GM21786 (cell line): Measurements from ENCODE around the gene REEP1.

Source experiments
- ATAC-seq: cut with Tn5 transposase; IDR thresholded peaks from one replicate; pipeline ENCODE4 v1.9.1; 2021; ENCODE audit not compliant: unreplicated experiment

The REEP1 gene

DNA sequence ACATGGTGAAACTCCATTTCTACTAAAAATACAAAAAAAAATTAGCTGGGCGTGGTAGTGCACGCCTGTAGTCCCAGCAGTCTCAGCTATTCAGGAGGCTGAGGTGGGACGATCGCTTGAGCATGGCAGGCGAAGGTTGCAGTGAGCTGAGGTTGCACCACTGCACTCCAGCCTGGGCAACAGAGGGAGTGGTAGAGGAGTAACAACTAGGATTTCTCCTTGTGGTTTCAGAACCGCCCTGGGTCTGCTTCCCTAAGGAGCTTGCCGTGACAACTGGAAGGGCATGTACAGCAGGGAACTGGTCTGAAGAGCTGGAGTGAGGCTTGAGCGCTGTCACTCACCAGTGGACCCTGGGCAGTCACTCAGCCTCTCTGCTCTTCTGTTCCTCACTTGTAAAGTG is 29.1 kb downstream of the REEP1 start:
- no peak for ATAC-seq

DNA sequence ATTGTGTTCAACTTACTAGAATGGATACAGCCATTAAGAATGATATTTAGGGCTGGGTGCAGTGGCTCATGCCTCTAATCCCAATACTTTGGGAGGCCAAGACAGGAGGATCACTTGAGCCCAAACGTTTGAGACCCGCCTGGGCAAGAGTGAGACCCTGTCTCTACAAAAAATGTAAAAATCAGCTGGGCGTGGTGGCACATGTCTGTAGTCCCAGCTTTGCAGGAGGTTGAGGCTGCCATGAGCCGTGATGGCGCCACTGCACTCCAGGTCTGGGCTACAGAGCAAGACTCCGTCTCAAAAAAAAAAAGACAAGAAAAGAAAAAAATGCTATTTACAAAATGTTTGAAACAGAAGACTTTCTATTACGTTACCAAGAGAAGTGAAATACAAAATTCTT is 30.0 kb downstream of the REEP1 start:
- ATAC-seq: no peak

DNA sequence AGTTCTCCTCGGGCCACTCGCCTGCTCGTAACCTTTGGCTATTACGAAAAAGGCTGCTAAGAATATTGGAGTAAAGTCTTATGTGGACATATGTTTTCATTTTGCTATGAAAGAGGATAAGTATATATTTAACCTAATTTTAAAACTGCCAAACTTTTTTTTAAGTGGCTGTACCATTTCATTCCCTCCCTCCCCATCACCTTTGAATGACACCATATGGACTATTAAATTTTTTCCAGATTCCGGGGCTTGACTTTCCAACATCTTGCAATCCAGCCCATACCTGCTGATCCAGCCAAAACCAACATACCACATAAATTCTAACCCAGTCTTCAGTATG is 31.5 kb downstream of the REEP1 start:
- ATAC-seq: no peak

DNA sequence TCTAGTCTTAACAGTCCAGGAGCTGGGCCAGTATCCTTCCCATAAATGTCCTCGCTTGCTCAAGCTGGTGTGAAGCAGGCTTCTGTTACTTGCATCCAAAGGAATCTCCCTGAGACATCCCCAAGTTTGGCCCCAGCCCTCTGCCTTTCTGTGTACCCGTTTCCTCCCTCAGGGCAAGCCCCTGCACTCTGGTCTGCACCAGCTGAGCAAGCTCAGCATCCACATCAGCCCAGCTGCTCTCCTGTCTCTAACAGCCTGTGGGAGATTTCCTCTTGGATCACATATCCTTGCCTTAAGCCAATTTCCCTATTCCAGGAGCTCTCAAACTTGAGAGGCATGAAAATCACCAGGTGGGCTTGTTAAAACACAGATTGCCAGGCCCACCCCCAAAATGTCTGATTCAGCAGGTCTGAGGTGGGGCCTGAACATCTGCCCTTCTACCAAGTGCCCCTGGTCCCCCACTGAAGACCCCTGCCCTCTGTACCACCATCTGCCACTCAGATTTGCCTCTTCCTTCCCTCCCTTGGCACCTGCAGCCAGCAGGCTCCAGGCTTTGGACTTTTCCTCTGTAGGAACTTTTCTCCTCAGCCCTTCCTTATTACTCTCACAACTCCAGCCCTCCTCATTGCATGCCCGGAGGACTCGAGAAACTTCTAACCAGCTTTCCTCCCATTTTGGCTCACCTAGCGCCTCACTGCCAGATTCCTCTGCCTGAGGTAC is 32.1 kb downstream of the REEP1 start:
- ATAC-seq: no peak

DNA sequence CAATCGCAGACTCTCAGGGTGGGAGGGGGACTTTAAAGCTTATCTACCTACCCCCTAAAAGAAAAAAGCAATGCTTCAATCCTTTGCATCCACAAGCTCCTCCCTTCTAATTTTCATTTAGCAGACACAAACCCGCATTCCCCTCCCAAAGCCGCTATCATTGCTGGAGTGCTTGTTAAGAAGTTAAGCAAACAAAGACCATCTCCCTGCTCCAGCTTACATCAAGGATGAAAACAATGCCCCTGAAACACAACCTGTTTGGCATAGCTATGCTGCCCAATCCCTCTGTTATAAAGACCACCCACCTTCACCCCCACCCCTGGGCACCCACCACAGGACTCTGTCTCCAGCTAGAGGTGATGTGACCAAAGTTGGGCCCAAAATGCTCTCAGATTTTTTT is 33.0 kb downstream of the REEP1 start:
- ATAC-seq: no peak

DNA sequence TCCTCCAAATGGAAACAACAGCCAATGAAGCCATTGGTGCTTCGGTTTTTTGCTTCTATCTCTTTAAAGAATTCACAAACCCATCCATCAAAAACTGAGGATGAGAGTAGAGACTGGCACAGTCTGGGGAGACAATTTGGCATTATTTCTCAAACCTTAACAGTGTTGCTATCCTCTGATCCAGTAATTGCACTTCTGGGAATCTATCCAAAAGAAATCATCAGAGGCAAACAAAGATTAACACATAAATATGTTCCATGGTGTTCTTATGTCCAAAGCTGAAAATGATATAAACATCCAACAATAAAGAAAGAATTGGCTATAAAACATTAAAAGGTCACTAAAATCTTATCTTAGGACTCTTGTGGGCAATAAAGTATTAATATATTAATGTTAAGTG is 35.1 kb downstream of the REEP1 start:
- ATAC-seq: no peak

DNA sequence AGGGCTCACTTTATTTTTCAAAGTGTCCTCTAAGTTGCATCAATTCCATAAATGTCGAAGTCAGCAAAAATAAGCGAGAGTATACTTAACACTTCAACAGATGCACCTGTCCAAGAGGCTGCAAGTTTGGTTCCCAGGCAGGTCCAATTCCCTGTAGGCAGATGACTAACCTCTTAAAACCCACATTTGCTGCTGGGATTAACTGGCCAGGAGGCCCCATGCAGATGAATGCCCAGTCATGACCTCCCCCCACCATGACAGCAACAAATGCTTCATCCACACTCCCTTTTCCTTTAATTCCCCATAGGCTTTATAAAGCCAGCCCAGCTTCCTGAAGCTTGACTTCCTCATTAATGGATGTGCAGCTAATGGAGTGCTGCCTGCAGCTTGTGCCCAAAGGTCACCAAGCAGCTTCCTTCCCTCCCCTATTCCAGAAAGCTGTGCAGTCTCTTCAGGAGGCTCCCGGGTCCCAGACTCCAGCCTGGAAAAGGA is 35.7 kb downstream of the REEP1 start:
- ATAC-seq: no peak

DNA sequence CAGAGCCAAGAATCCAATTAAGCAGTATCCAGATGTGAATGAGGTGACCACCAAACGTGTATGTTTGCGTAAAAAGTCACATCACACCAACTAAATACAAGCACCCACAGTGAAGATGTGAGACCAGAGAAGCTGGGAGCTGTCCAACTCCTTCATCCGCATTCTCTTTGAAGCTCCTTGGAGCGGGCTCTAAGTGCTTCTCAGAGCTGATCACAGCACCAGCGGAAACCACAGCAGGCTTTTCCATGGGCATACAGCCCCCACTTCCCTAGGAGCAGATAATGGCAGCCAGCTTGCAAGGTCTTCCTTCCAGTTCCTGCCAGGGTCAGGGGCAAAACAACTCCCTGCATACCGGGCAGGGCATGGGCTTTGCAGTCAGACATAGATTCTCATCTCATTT is 36.4 kb downstream of the REEP1 start:
- ATAC-seq: no peak

DNA sequence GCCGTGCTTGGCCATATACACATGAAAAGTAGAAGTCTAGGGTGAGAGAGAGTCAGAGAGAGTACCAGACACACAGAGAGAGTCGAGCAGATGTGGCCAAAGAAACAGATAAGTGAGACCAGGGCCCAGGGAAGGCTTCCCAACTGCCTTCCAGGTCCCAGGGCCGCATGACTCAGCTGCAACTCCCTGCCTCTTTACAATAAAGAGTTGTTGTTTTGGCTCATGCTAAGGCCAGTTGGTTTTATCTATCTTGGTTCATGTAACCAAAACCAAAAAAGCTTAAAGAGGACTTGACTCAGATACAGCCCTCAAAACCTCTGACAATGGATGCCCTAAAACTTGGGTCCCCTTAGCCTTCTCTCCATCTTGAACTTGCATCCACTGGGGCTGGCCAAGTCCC is 36.9 kb downstream of the REEP1 start:
- no peak for ATAC-seq

DNA sequence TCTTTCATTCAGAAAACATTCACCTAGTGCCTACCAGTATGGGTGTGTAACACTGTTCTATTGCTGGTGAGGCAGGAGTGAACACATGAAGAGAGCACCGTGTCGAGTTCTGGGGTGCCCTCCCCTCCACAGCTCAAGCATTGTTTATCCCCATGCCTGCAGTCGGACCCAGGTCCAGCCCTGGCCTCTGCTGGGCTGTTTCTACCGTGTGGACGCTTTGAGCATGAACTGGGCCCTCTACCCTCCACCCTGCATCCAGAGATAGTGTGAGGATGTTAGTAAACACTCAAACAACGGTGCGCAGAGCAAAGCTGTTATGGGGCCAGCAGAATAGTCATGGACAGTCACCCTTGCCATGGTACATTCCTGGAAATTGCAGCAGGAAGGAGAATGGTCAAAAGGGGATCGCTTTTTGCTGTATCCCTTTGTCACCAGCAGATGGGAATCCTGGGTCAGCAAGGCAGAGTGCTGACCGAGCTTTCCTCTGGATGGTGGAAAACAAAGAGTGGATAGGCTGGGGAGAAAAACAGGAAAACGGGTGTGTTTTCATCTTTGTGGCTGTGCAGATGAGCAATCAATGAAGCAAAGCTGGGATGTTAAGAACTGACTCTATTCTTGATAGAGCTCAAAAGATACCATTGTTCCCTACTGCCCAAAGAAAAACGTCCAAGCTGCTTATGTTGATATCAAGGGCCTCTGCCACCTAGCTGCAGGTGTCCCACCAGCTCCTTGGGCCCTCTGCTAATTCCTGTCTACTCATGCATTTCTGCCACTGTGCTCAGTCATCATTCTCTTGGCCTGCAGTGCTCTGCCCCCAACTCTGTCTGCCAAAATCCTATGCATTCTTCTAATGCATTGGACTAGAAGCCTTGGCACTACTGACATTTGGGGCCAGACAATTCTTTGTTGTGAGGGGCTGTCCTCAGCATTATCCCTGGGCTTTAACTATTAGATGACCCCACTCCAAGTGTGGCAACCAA is 38.7 kb downstream of the REEP1 start:
- ATAC-seq: no peak

DNA sequence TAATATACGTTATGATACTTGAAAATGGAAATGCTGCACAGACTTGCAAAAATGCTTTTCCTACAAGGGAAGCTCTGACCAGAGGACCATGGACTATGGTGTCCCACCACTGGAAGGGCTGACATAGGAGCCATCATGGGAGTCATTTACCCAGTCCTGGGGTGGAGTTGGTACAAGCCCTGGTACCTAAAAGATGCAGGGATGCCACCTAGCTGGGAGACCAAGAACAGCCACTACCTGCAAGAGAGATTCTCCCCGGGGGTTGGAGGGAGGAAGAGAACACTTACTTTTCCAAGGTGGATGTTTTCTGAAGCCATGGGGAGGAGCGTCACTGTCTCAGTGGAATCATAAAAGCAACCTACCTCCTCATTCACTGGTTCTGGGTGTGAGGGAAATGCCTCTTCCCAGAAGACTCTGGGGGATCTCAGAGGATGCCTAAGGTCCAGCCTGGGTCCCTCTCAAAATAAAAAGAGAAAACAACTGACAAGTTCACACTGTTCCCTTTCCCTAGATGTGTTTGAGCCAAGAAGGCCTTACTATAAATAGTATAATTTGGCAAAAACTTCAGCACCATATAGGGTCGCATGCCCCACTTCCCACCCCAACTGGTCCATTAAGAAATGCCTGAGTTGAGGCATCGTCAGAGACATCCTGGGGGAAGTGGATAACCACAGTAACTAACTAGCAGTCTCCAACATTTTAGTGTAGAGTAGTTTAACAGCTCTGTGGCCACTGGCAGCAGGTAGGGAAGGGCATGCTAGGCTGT is 39.9 kb downstream of the REEP1 start:
- no peak for ATAC-seq

DNA sequence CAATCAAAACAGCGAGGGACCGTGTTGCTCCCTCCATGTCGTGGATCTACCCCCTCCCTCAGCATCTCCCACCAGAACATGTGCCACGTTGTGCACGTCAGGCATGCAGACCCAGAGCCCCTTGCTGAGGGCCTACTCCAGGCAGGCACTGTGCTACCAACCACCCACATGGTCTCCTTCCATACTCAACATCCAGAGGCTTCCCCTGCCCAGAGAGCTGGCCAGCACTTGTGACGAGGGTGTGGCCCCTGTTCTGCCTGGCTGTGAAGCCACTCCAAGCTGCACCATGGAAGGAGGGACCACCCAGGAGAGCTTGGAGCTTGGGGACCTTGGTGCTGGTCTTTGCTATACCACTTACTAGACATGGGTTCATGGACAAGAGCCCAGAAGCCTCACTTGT is 40.5 kb downstream of the REEP1 start:
- ATAC-seq: no peak

DNA sequence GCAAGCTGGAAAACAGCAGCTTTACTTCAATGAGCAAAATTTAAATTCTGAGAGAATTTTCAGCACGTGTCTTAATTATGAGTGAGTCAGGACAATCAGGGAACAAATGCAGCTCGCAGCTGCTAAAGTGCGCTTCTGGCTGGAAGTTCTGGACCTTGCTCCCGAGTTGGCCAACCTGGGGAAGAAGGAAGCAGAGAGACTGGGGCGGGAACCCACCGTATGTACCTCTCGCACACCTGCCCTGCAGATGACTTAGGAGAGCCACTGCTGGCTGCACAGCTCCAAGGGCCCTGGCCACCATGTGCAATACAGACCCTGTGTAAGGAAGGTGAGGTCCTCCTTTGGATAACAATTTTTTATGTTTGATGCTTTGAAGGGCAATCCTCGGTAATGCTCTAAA is 42.4 kb downstream of the REEP1 start:
- ATAC-seq: no peak

DNA sequence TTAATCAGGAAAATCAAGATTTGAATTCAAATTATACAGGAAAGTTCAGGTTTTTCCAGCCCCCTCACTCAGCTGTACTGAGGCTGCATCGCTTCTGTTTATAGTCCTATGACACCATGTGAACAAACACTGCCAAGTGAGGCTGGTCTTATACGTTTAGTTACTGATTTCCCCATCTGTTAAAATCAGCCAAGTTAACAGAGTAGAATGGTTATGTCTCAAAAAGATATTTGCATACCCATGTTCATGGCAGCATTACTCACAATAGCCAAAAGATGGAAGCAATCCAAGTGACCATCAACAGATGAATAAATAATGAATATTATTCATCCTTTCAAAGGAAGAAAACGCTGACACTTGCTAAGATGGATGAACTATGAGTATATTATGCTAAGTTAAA is 43.8 kb downstream of the REEP1 start:
- ATAC-seq: no peak

DNA sequence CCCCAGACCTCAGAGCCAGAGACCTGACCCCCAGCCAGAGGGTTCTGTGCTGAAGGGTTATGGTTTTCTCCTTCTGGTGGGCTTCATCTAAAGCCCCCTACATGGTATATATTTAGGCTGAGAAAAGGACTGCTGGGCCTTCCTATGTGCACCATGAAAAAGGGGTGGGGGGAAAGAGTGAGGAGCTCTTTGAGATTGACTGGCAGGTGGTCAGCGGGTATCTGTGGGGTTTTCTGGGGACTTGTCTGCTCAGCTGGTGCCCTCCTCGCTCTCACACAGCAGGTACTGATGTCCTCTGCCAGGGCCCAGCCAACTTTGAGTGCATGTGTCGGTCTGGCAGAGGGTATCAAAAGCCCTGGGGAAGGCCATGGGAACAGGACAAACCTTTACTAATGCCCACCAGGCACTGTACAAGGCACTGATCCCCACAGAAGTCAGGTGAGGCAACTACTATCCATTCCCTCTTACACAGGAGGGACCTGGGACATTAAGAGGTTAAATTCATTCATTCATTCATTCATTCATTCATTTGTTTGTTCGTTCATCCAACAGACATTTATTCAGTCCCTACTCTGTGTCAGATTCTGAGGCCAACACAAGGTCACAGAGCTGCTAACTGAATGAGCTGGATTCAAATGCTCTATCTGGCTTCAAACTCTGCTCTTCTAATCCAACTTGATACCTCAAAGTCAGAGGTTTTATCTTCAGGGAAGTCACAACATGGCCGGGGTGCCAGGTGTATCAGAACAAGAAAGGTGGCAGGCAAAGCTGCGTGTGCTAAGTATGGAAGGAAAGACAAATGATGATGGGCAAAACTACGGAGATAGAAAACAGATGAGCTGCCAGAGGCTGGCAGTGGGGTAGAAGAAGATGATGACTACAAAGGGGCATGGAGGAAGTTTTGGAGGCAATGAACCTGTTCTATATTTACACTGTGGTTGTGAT is 44.6 kb downstream of the REEP1 start:
- no peak for ATAC-seq

DNA sequence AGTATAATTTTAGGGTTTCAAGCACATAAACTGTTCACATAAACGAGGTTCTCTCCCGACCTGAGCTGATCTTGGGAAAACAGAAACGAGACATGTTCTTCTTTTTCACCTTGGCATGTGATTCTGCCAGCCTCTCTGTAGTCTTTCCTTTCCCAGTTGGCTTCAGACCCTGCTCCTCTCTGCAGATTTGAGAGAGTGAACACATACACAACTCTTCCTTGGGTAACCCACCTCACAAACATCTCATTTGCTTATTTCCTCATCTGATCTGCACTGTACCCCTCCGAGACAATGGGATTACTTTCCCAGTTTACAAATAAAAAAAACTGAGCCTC is 46.1 kb downstream of the REEP1 start:
- ATAC-seq: no peak

DNA sequence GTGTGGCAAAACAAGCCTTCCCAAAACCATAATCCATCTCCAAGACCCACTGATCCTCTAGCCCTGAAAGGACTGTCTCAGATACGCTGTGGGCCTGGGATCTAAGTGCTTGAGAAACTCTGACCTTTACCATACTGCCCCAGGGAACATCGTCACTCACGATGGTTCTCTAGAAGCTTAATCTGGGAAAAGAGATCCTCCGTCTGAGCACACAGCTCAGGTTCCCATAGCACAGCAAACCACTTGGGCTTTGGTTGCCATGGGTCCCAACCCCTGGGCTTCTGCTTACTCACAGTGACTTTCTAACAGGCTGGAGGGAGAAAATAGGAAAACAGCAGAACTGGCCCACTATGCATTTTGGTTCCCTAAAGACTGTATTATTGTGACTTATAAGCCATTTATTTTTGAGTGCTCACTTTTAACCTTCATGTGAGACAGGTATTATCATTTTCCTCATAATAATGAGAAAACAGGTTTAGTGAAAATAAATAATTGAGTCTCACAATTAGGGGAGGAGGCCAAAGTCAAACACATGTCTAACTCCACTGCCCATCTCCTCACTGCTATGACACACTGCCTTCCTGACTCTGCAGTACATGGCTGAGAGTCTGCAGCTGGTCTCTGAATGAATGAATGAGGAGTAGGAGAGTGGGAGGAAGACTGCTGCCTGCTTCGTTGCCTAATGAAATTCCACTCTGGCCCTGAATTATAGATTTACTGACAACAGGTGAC is 46.7 kb downstream of the REEP1 start:
- ATAC-seq: no peak

DNA sequence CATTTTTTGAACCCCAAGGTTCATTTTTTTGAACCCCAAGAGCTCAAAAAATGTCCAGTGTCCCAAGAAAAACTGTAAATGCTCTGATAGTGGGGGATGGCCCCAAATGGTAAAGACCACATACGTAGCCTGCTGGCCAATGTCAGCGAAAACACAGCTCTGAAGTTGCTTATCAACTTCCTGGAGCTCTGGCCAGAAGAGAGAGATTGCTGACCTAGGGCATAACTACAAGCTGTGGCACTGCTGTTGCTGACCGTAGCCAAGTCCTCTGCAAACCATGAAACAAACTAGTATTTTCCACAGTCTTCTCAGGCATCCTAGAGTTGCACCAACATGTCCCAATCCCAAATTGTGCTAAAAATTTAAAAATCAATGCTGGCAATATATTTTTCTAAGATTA is 50.9 kb downstream of the REEP1 start:
- no peak for ATAC-seq

DNA sequence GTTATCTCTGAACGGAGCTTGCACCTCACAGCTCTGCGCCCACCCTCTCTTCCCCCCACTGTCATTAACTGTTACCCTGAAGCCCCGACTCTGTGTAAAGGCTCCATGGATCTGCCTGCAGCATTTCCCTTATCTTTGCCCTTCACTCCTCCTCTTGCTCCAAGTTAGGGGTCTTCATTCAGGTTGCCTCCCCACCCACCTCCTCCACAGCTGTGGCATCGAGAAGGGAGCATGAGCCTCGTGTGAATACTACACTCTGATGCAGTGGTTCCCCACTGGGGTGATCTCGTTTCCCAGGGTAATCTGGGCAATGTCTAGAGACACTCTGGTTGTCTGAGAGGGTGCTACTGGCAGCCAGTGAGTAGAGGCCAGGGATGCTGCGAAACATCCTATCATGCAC is 51.4 kb downstream of the REEP1 start:
- no peak for ATAC-seq

DNA sequence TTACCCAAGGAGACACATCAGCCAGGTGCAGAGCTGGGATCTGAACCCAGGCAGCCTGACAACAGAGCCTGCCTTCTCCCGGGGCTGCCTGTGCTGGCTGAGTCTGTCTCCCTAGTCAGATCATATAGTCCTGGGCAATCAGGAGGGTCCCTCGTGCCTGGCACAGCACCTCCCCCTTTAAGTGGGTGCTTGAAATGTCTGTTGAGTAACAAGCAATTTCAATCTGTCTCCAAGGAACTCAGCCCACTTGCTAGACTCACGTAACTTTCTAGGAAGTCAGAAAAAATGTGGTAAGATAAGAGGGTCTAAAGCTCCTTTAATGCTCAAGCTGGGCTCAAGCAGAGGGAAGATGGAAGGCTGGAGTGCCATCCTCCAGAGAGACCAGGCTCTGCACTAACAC is 51.9 kb downstream of the REEP1 start:
- ATAC-seq: no peak
